GM23338 (cell line): ENCODE measurements around the gene SMIM43. TPM values are rescaled to one million over a fixed set of nuclear protein-coding genes. Genes with fewer than 3 reads are reported as not detected.

Experiments used
- ATAC-seq: fragments of 200-7000 bp; cut with Tn5 transposase; 3 replicates; pipeline ENCODE4 v1.9.1; 2020
- DNase-seq: peaks from one replicate; pipeline ENCODE4 v3.0.0-alpha.2; 2015; ENCODE audit warnings: low spot score
- H2AFZ ChIP-seq: fragments of 200-600 bp; sonication (generic); 2 replicates; pipeline ENCODE4 v1.8.0; 2016; ENCODE audit warnings: antibody characterized with exemption, mild to moderate bottlenecking, moderate library complexity
- H3F3A ChIP-seq: fragments of 200-600 bp; sonication (generic); replicated peaks from 2 replicates; pipeline ENCODE4 v1.8.0; 2017; ENCODE audit warnings: antibody characterized with exemption, mixed run types, low read depth
- H3K27ac ChIP-seq: fragments of 200-600 bp; sonication (generic); 2 replicates; pipeline ENCODE4 v1.6.1; 2016; ENCODE audit warnings: low read depth
- H3K27me3 ChIP-seq: fragments of 200-600 bp; sonication (generic); 2 replicates; pipeline ENCODE4 v1.8.0; 2016; ENCODE audit warnings: mild to moderate bottlenecking, mixed run types, moderate library complexity; ENCODE audit not compliant: insufficient read depth
- H3K36me3 ChIP-seq: fragments of 200-600 bp; sonication (generic); 2 replicates; pipeline ENCODE4 v1.8.0; 2016; ENCODE audit warnings: mild to moderate bottlenecking; ENCODE audit not compliant: insufficient read depth
- H3K4me1 ChIP-seq: fragments of 200-600 bp; sonication (generic); 2 replicates; pipeline ENCODE4 v1.8.0; 2016; ENCODE audit warnings: mild to moderate bottlenecking, moderate library complexity; ENCODE audit not compliant: insufficient read depth
- H3K4me2 ChIP-seq: fragments of 200-600 bp; sonication (generic); 2 replicates; pipeline ENCODE4 v1.7.1; 2017; ENCODE audit warnings: mixed run types
- H3K4me3 ChIP-seq: fragments of 200-600 bp; sonication (generic); 2 replicates; pipeline ENCODE4 v1.6.1; 2016; ENCODE audit warnings: mixed run types
- H3K79me2 ChIP-seq: fragments of 200-600 bp; sonication (generic); replicated peaks from 2 replicates; pipeline ENCODE4 v1.8.0; 2017; ENCODE audit warnings: mild to moderate bottlenecking; ENCODE audit not compliant: insufficient read depth
- H3K9me2 ChIP-seq: fragments of 200-600 bp; sonication (generic); 2 replicates; pipeline ENCODE4 v1.8.0; 2017; ENCODE audit not compliant: insufficient read depth
- H4K20me1 ChIP-seq: fragments of 200-600 bp; sonication (generic); replicated peaks from 2 replicates; pipeline ENCODE4 v1.8.0; 2017; ENCODE audit warnings: mild to moderate bottlenecking; ENCODE audit not compliant: insufficient read depth
- H3K27ac Mint-ChIP-seq: 2 replicates; pipeline ENCODE4 v1.8.0; 2020; ENCODE audit warnings: inconsistent platforms, mild to moderate bottlenecking, moderate library complexity, mixed read lengths
- H3K27me3 Mint-ChIP-seq: 3 replicates; pipeline ENCODE4 v1.8.0; 2022; ENCODE audit warnings: low read depth, mild to moderate bottlenecking, moderate library complexity, mixed read lengths, inconsistent platforms; ENCODE audit not compliant: insufficient read depth, poor library complexity
- H3K36me3 Mint-ChIP-seq: 3 replicates; pipeline ENCODE4 v1.8.0; 2021; ENCODE audit warnings: low read depth, mild to moderate bottlenecking, inconsistent platforms, moderate library complexity, mixed read lengths
- H3K4me1 Mint-ChIP-seq: 3 replicates; pipeline ENCODE4 v1.8.0; 2020; ENCODE audit warnings: mild to moderate bottlenecking, inconsistent platforms, mixed read lengths
- H3K4me3 Mint-ChIP-seq: 3 replicates; pipeline ENCODE4 v1.8.0; 2021; ENCODE audit warnings: moderate library complexity, mild to moderate bottlenecking, inconsistent platforms, mixed read lengths
- H3K9me3 Mint-ChIP-seq: 3 replicates; pipeline ENCODE4 v1.8.0; 2020; ENCODE audit warnings: moderate library complexity, mild to moderate bottlenecking, inconsistent platforms, mixed read lengths
- CREB1 ChIP-seq: fragments of 250-450 bp; sonication (Bioruptor Pico); IDR thresholded peaks from 2 replicates; pipeline ENCODE4 v1.5.0; 2020; ENCODE audit warnings: low read depth, mild to moderate bottlenecking, moderate library complexity
- ETS1 ChIP-seq: IDR thresholded peaks from 2 replicates; pipeline ENCODE4 v1.6.1; 2016; ENCODE audit warnings: antibody characterized with exemption
- EZH2 ChIP-seq: fragments of 200-600 bp; sonication (generic); IDR thresholded peaks from one replicate; pipeline ENCODE4 v1.8.0; 2017; ENCODE audit warnings: antibody characterized with exemption, mild to moderate bottlenecking, low read depth; ENCODE audit not compliant: unreplicated experiment
- EZH2phosphoT487 ChIP-seq: fragments of 200-600 bp; sonication (generic); IDR thresholded peaks from one replicate; pipeline ENCODE4 v1.8.1; 2018; ENCODE audit warnings: antibody characterized with exemption; ENCODE audit not compliant: unreplicated experiment
- JUNB ChIP-seq: IDR thresholded peaks from one replicate; pipeline ENCODE4 v1.6.1; 2016; ENCODE audit warnings: antibody characterized with exemption; ENCODE audit not compliant: unreplicated experiment
- NANOG ChIP-seq: IDR thresholded peaks from 2 replicates; pipeline ENCODE4 v1.6.1; 2016; ENCODE audit warnings: antibody characterized with exemption, borderline replicate concordance
- POLR2AphosphoS5 ChIP-seq: IDR thresholded peaks from 2 replicates; pipeline ENCODE4 v1.6.1; 2016; ENCODE audit warnings: antibody characterized with exemption, low read depth
- STAT1 ChIP-seq: IDR thresholded peaks from one replicate; pipeline ENCODE4 v1.6.1; 2016; ENCODE audit warnings: antibody characterized with exemption; ENCODE audit not compliant: unreplicated experiment
- ZNF114 ChIP-seq: fragments of 250-450 bp; sonication (Bioruptor Pico); IDR thresholded peaks from 2 replicates; pipeline ENCODE4 v1.5.0; 2020; ENCODE audit warnings: mild to moderate bottlenecking, moderate library complexity
- ZNF331 ChIP-seq: fragments of 250-450 bp; sonication (Bioruptor Pico); IDR thresholded peaks from 2 replicates; pipeline ENCODE4 v1.5.0; 2020; ENCODE audit warnings: low read depth, mild to moderate bottlenecking, moderate library complexity
- ZNF462 ChIP-seq: fragments of 250-450 bp; sonication (Bioruptor Pico); IDR thresholded peaks from 2 replicates; pipeline ENCODE4 v1.5.0; 2020; ENCODE audit warnings: mild to moderate bottlenecking, moderate library complexity
- polyA plus RNA-seq: library from polyadenylated mRNA; unstranded; fragments of >200 nt; fragmentation: Nextera tagmentation; extraction: Ambion mirVana; gene quantifications from 2 replicates; pipeline ENCODE4 v1.2.1, GENCODE V29; 2016
- total RNA-seq: library from RNA; depleted of rRNA; stranded (reverse); fragments of >200 nt; shearing (Covaris generic); gene quantifications from 2 replicates; pipeline ENCODE4 v1.2.3, GENCODE V29; 2014
- TF ChIP-seq, protein P1 (sequence below), 2 experiments: fragments of 200-600 bp in 1 of 2; sonication (generic) in 1 of 2; conservative IDR thresholded peaks; 2 replicates each; pipeline versions ENCODE4 v1.5.1 to v1.6.1; 2016 to 2017; ENCODE audit warnings: antibody characterized with exemption in 2 of 2, low read depth in 2 of 2, mild to moderate bottlenecking in 2 of 2, moderate library complexity in 1 of 2
- TF ChIP-seq, protein P2 (sequence below): IDR thresholded peaks from one replicate; pipeline ENCODE4 v1.6.1; 2018; ENCODE audit warnings: antibody characterized with exemption; ENCODE audit not compliant: unreplicated experiment

SMIM43 gene
- total and polyA plus RNA-seq, 2 experiments from 2014 or later, result 0.26 to 0.56 TPM

DNA sequence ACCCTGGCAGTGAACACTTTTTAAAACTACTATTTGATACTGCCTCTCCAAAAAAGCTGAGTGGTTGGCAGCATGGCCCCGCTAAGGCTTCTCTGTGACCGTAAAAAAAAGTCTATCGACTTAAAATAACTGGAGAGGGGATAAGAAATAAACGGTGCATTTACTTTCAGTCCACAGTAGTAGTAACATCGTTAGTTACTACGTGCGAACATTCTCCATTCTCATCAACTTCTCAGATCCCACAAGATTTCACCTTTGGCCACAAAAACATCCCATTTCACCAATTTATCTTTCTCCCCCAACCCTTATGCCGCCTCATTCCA, 35.6 kb upstream of the SMIM43 start:
- Mint-ChIP-seq H3K27me3 (peaks cover 9% of the 10 kb centered on the region), H3K36me3 (peaks cover 36% of the 10 kb centered on the region), H3K9me3 (no peaks in the 10 kb centered on the region), H3K4me3 (peak overlapping the region; percentile 98), H3K27ac (peak overlapping the region; percentile 97), H3K4me1 (peaks cover 27% of the 10 kb centered on the region)
- peak overlapping the region; percentile 86 for H3K4me2 ChIP-seq
- DNase-seq (no peak), ATAC-seq (no peak)
- H3K4me1 ChIP-seq, result peaks cover 5% of the 10 kb centered on the region; the same call in 1 of the 2 replicates
- H3F3A ChIP-seq, result no peaks in the 10 kb centered on the region
- H3K4me3 ChIP-seq, result peak overlapping the region; percentile 73
- H2AFZ ChIP-seq, result peak overlapping the region; percentile 49; the same call in 1 of the 2 replicates
- TF ChIP-seq POLR2AphosphoS5, result no peak
- TF ChIP-seq ZNF114 (CRISPR knock-in tag), result no peak
- TF ChIP-seq NANOG, result no peak
- TF ChIP-seq JUNB, result no peak
- TF ChIP-seq CREB1 (CRISPR knock-in tag), result no peak
- no peak for TF ChIP-seq ETS1
- no peak for TF ChIP-seq EZH2
- no peak for TF ChIP-seq STAT1
- TF ChIP-seq, protein P1, sequence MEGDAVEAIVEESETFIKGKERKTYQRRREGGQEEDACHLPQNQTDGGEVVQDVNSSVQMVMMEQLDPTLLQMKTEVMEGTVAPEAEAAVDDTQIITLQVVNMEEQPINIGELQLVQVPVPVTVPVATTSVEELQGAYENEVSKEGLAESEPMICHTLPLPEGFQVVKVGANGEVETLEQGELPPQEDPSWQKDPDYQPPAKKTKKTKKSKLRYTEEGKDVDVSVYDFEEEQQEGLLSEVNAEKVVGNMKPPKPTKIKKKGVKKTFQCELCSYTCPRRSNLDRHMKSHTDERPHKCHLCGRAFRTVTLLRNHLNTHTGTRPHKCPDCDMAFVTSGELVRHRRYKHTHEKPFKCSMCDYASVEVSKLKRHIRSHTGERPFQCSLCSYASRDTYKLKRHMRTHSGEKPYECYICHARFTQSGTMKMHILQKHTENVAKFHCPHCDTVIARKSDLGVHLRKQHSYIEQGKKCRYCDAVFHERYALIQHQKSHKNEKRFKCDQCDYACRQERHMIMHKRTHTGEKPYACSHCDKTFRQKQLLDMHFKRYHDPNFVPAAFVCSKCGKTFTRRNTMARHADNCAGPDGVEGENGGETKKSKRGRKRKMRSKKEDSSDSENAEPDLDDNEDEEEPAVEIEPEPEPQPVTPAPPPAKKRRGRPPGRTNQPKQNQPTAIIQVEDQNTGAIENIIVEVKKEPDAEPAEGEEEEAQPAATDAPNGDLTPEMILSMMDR (conservative IDR thresholded peaks at IDR 0.05; ENCODE audit: low read depth in 2 of 2), result no peak
- no peak for TF ChIP-seq EZH2phosphoT487
- no peak for TF ChIP-seq ZNF331 (CRISPR knock-in tag)
- TF ChIP-seq, protein P2, sequence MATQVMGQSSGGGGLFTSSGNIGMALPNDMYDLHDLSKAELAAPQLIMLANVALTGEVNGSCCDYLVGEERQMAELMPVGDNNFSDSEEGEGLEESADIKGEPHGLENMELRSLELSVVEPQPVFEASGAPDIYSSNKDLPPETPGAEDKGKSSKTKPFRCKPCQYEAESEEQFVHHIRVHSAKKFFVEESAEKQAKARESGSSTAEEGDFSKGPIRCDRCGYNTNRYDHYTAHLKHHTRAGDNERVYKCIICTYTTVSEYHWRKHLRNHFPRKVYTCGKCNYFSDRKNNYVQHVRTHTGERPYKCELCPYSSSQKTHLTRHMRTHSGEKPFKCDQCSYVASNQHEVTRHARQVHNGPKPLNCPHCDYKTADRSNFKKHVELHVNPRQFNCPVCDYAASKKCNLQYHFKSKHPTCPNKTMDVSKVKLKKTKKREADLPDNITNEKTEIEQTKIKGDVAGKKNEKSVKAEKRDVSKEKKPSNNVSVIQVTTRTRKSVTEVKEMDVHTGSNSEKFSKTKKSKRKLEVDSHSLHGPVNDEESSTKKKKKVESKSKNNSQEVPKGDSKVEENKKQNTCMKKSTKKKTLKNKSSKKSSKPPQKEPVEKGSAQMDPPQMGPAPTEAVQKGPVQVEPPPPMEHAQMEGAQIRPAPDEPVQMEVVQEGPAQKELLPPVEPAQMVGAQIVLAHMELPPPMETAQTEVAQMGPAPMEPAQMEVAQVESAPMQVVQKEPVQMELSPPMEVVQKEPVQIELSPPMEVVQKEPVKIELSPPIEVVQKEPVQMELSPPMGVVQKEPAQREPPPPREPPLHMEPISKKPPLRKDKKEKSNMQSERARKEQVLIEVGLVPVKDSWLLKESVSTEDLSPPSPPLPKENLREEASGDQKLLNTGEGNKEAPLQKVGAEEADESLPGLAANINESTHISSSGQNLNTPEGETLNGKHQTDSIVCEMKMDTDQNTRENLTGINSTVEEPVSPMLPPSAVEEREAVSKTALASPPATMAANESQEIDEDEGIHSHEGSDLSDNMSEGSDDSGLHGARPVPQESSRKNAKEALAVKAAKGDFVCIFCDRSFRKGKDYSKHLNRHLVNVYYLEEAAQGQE, result no peak
- TF ChIP-seq ZNF462, result no peak
- H3K9me2 ChIP-seq, result no peaks in the 10 kb centered on the region
- H3K79me2 ChIP-seq, result peaks cover 28% of the 10 kb centered on the region
- H4K20me1 ChIP-seq, result 0 out of 2 replicates have a peak, but pooled peaks cover 9% of the 10 kb centered on the region
- peaks cover 30% of the 10 kb centered on the region for H3K36me3 ChIP-seq
- no peaks in the 10 kb centered on the region for H3K27me3 ChIP-seq
- peak overlapping the region; percentile 92 for H3K27ac ChIP-seq
